H9 (cell line): ENCODE data around the gene TIMM22. TPM values are rescaled to one million over a fixed set of nuclear protein-coding genes. Genes with fewer than 3 reads are reported as not detected.

Experiments
- DNase-seq: peaks from one replicate; pipeline ENCODE4 v3.0.0-alpha.2; 2017
- H2AFZ ChIP-seq: one replicate; pipeline ENCODE4 v1.6.1; 2013; ENCODE audit warnings: mild to moderate bottlenecking, low read length, control low read depth, moderate library complexity
- H2AK5ac ChIP-seq: 2 replicates; pipeline ENCODE4 v1.6.1; 2013; ENCODE audit warnings: low read length, control low read depth, mixed read lengths; ENCODE audit not compliant: insufficient read length
- H2BK120ac ChIP-seq: one replicate; pipeline ENCODE4 v1.6.1; 2013; ENCODE audit warnings: low read depth, mild to moderate bottlenecking, low read length, control low read depth, inconsistent platforms; ENCODE audit not compliant: poor library complexity, severe bottlenecking
- H2BK12ac ChIP-seq: 2 replicates; pipeline ENCODE4 v1.6.1; 2013; ENCODE audit warnings: low read length, control low read depth, mixed read lengths, low read depth; ENCODE audit not compliant: insufficient read length
- H2BK15ac ChIP-seq: 2 replicates; pipeline ENCODE4 v1.6.1; 2013; ENCODE audit warnings: low read depth, low read length, control low read depth
- H2BK20ac ChIP-seq: one replicate; pipeline ENCODE4 v1.6.1; 2013; ENCODE audit warnings: low read depth, mild to moderate bottlenecking, low read length, control low read depth, inconsistent platforms; ENCODE audit not compliant: poor library complexity, severe bottlenecking
- H2BK5ac ChIP-seq: 2 replicates; pipeline ENCODE4 v1.6.1; 2013; ENCODE audit warnings: low read length, control low read depth, mixed read lengths; ENCODE audit not compliant: insufficient read length
- H3K14ac ChIP-seq: 2 replicates; pipeline ENCODE4 v1.6.1; 2013; ENCODE audit warnings: low read length, control low read depth; ENCODE audit not compliant: insufficient read depth
- H3K18ac ChIP-seq: 2 replicates; pipeline ENCODE4 v1.6.1; 2013; ENCODE audit warnings: low read depth, mild to moderate bottlenecking, mixed read lengths, low read length, control low read depth; ENCODE audit not compliant: insufficient read length
- H3K23ac ChIP-seq: 2 replicates; pipeline ENCODE4 v1.6.1; 2013; ENCODE audit warnings: low read length, control low read depth, mixed read lengths, low read depth; ENCODE audit not compliant: insufficient read length
- H3K23me2 ChIP-seq: 2 replicates; pipeline ENCODE4 v1.6.1; 2013; ENCODE audit warnings: low read depth, mild to moderate bottlenecking, mixed read lengths, low read length, control low read depth; ENCODE audit not compliant: insufficient read length, poor library complexity, severe bottlenecking
- H3K27ac ChIP-seq: 2 replicates; pipeline ENCODE4 v1.5.1; 2013; ENCODE audit warnings: low read length, control low read depth, mixed read lengths, low read depth; ENCODE audit not compliant: insufficient read length
- H3K27me3 ChIP-seq: 2 replicates; pipeline ENCODE4 v1.6.1; 2013; ENCODE audit warnings: low read length, control low read depth, inconsistent platforms; ENCODE audit not compliant: insufficient read depth
- H3K4ac ChIP-seq: 2 replicates; pipeline ENCODE4 v1.6.1; 2013; ENCODE audit warnings: low read depth, mild to moderate bottlenecking, control low read depth, inconsistent platforms, low read length, moderate library complexity
- H3K4me1 ChIP-seq: 2 replicates; pipeline ENCODE4 v1.6.1; 2013; ENCODE audit warnings: low read length, control low read depth, inconsistent platforms; ENCODE audit not compliant: insufficient read depth
- H3K4me2 ChIP-seq: 2 replicates; pipeline ENCODE4 v1.6.1; 2013; ENCODE audit warnings: low read length, control low read depth, mixed read lengths; ENCODE audit not compliant: insufficient read length, insufficient read depth
- H3K56ac ChIP-seq: 2 replicates; pipeline ENCODE4 v1.6.1; 2013; ENCODE audit warnings: low read depth, mild to moderate bottlenecking, mixed read lengths, low read length, control low read depth; ENCODE audit not compliant: insufficient read length
- H3K79me1 ChIP-seq: 2 replicates; pipeline ENCODE4 v1.6.1; 2013; ENCODE audit warnings: low read depth, mild to moderate bottlenecking, moderate library complexity, low read length, control low read depth, inconsistent platforms; ENCODE audit not compliant: insufficient read depth, poor library complexity, severe bottlenecking
- H3K79me2 ChIP-seq: 2 replicates; pipeline ENCODE4 v1.6.1; 2013; ENCODE audit warnings: low read length, control low read depth, inconsistent platforms; ENCODE audit not compliant: insufficient read depth
- H3K9ac ChIP-seq: 2 replicates; pipeline ENCODE4 v1.6.1; 2013; ENCODE audit warnings: low read length, control low read depth, mixed read lengths; ENCODE audit not compliant: insufficient read length; ENCODE audit errors: extremely low read depth
- H3K9me3 ChIP-seq: one replicate; pipeline ENCODE4 v1.6.1; 2013; ENCODE audit warnings: low read depth, low read length, inconsistent platforms; ENCODE audit not compliant: control insufficient read depth
- H3T11ph ChIP-seq: one replicate; pipeline ENCODE4 v1.6.1; 2013; ENCODE audit warnings: mild to moderate bottlenecking, low read length, control low read depth, inconsistent platforms
- H4K20me1 ChIP-seq: one replicate; pipeline ENCODE4 v1.6.1; 2013; ENCODE audit not compliant: control insufficient read depth, insufficient read length, insufficient read depth
- H4K5ac ChIP-seq: 2 replicates; pipeline ENCODE4 v1.6.1; 2013; ENCODE audit warnings: low read depth, mild to moderate bottlenecking, mixed read lengths, low read length, control low read depth; ENCODE audit not compliant: insufficient read length
- H4K8ac ChIP-seq: replicated peaks from 2 replicates; pipeline ENCODE4 v1.6.1; 2013; ENCODE audit warnings: low read length, control low read depth, mixed read lengths, low read depth; ENCODE audit not compliant: insufficient read length
- H4K91ac ChIP-seq: 2 replicates; pipeline ENCODE4 v1.6.1; 2013; ENCODE audit warnings: low read depth, mild to moderate bottlenecking, moderate library complexity, mixed read lengths, low read length, control low read depth; ENCODE audit not compliant: insufficient read length
- H3K27ac Mint-ChIP-seq, 3 experiments: 2 replicates in 2 of 3; 3 replicates in 1 of 3; pipeline ENCODE4 v1.8.0; 2020 to 2021; ENCODE audit warnings: mixed read lengths in 3 of 3, mild to moderate bottlenecking in 1 of 3, moderate library complexity in 1 of 3
- H3K27me3 Mint-ChIP-seq: 2 replicates; pipeline ENCODE4 v1.8.0; 2021; ENCODE audit warnings: low read depth, mild to moderate bottlenecking, moderate library complexity, mixed read lengths
- H3K36me3 Mint-ChIP-seq, 3 experiments: 2 replicates in 2 of 3; 3 replicates in 1 of 3; pipeline ENCODE4 v1.8.0; 2020 to 2021; ENCODE audit warnings: low read depth in 3 of 3, mixed read lengths in 3 of 3; ENCODE audit not compliant: insufficient read depth in 1 of 3
- H3K4me1 Mint-ChIP-seq, 2 experiments: 2 replicates each; pipeline ENCODE4 v1.8.0; 2020; ENCODE audit warnings: mixed read lengths in 2 of 2
- H3K4me3 Mint-ChIP-seq, 2 experiments: 2 replicates in 1 of 2; 3 replicates in 1 of 2; pipeline ENCODE4 v1.8.0; 2020 to 2021; ENCODE audit warnings: mild to moderate bottlenecking in 2 of 2, mixed read lengths in 2 of 2, moderate library complexity in 1 of 2
- H3K9me3 Mint-ChIP-seq, 2 experiments: 2 replicates in 1 of 2; 3 replicates in 1 of 2; pipeline ENCODE4 v1.8.0; 2020; ENCODE audit warnings: mild to moderate bottlenecking in 2 of 2, mixed read lengths in 2 of 2, moderate library complexity in 1 of 2
- WGBS: extraction: QIAGEN DNeasy Blood & Tissue Kit; methylation state at CpG from one replicate; pipeline ENCODE4 v1.1.7; 2013; ENCODE audit warnings: missing lambda C conversion rate, low lambda C conversion rate, mixed read lengths; ENCODE audit not compliant: insufficient read length; ENCODE audit errors: extremely low coverage; 5-methylcytosine and 5-hydroxymethylcytosine counted together
- total RNA-seq: library from RNA; stranded (reverse); gene quantifications from 2 replicates; pipeline ENCODE4 v1.2.1, GENCODE V29; 2021
- TF ChIP-seq, protein P1 (sequence below): fragments of 200-600 bp; sonication (generic); conservative IDR thresholded peaks from 3 replicates; pipeline ENCODE4 v1.8.0; 2021; ENCODE audit warnings: antibody characterized with exemption, mild to moderate bottlenecking

Gene TIMM22
- total RNA-seq, 1 experiment from 2014 or later, result 23.0 TPM

DNA sequence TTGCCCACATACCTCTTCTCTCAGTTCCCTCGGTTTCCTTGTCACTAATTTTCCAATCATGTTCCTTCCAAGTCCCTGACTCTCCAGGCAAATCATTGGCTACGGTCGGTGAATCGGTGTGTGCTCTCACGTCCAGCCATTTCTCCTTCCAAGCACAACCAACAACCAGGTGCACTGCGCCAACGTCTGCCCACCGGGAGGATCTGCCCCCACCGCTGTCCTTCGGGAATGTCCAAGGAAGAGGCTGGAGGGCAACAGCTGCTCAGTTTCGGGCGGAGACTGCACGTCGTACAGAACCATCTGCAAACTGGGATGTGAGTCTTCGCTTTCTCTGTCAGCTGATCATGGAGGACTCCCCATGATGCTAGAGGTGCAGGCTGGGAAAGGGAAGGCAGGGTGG, 9.0 kb upstream of the TIMM22 start:
- DNase-seq, result no peak
- H2BK12ac ChIP-seq, result no peak overlapping the region
- no peak overlapping the region for H3K18ac ChIP-seq
- no peaks in the 10 kb centered on the region; the same call in 1 of the 2 replicates for H3K79me2 ChIP-seq
- H3K14ac ChIP-seq, result no peak overlapping the region
- no peaks in the 10 kb centered on the region for H3K9me3 Mint-ChIP-seq
- no peaks in the 10 kb centered on the region for H3K79me1 ChIP-seq
- TF ChIP-seq, protein P1, sequence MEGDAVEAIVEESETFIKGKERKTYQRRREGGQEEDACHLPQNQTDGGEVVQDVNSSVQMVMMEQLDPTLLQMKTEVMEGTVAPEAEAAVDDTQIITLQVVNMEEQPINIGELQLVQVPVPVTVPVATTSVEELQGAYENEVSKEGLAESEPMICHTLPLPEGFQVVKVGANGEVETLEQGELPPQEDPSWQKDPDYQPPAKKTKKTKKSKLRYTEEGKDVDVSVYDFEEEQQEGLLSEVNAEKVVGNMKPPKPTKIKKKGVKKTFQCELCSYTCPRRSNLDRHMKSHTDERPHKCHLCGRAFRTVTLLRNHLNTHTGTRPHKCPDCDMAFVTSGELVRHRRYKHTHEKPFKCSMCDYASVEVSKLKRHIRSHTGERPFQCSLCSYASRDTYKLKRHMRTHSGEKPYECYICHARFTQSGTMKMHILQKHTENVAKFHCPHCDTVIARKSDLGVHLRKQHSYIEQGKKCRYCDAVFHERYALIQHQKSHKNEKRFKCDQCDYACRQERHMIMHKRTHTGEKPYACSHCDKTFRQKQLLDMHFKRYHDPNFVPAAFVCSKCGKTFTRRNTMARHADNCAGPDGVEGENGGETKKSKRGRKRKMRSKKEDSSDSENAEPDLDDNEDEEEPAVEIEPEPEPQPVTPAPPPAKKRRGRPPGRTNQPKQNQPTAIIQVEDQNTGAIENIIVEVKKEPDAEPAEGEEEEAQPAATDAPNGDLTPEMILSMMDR, result no peak
- H3K4me1 ChIP-seq, result no peaks in the 10 kb centered on the region
- no peak overlapping the region for H3K27ac Mint-ChIP-seq
- no peak overlapping the region for H4K91ac ChIP-seq
- peaks cover 10% of the 10 kb centered on the region for H3K27me3 Mint-ChIP-seq
- no peak overlapping the region for H3K9ac ChIP-seq
- H2BK20ac ChIP-seq, result no peak overlapping the region
- no peak overlapping the region for H4K5ac ChIP-seq
- H3K23me2 ChIP-seq, result no peaks in the 10 kb centered on the region
- H4K20me1 ChIP-seq, result no peaks in the 10 kb centered on the region
- no peak overlapping the region for H3K23ac ChIP-seq
- H3K4ac ChIP-seq, result no peak overlapping the region
- no peak overlapping the region for H3K4me2 ChIP-seq
- H2AK5ac ChIP-seq, result no peak overlapping the region
- H2BK120ac ChIP-seq, result no peak overlapping the region
- no peaks in the 10 kb centered on the region for H3K9me3 ChIP-seq
- no peak overlapping the region for H2BK5ac ChIP-seq
- H3K27ac ChIP-seq, result no peak overlapping the region
- no peak overlapping the region for H3K4me3 Mint-ChIP-seq
- H3K4me1 Mint-ChIP-seq, result no peaks in the 10 kb centered on the region
- H3K27me3 ChIP-seq, result no peaks in the 10 kb centered on the region
- no peak overlapping the region for H3K56ac ChIP-seq
- H4K8ac ChIP-seq, result no peak overlapping the region
- H3T11ph ChIP-seq, result no peak overlapping the region
- no CpG with 5 or more reads among the region's 15 CpGs for WGBS
- H3K36me3 Mint-ChIP-seq, result no peaks in the 10 kb centered on the region
- no peak overlapping the region for H2AFZ ChIP-seq
- no peak overlapping the region for H2BK15ac ChIP-seq
